HCT116 (cell line): ENCODE data around the gene DMWD. TPM values are rescaled to one million over a fixed set of nuclear protein-coding genes. Genes with fewer than 3 reads are reported as not detected.

ENCODE experiments used
- ATAC-seq: fragments of 200-7000 bp; cut with Tn5 transposase; 2 replicates; pipeline ENCODE4 v1.9.1; 2020; ENCODE audit warnings: mild to moderate bottlenecking, moderate library complexity
- BruUV-seq: library from RNA; stranded (reverse); fragments of 400-500 nt; replicated peaks from 2 replicates; lab custom pipeline; 2021; lab: Mats Ljungman, UMichigan
- CTCF ChIA-PET: fragments of 300-600 bp; sonication (Branson Sonifier 250); formaldehyde crosslinking; loops from one replicate; lab custom pipeline; 2021; ENCODE audit warnings: antibody characterized with exemption; lab: Charles Lee
- POLR2A ChIA-PET: fragments of 300-600, 350-600 bp; sonication (Branson Sonifier 250); formaldehyde crosslinking; loops from one replicate; lab custom pipeline; 2021; ENCODE audit warnings: antibody characterized with exemption; lab: Charles Lee
- RAD21 ChIA-PET, 2 experiments: fragments of 300-600 bp; sonication (Branson Sonifier 250); formaldehyde crosslinking; loops; one replicate each; lab custom pipeline; 2023; ENCODE audit warnings: low total read pairs in 2 of 2; ENCODE audit not compliant: uncharacterized antibody in 2 of 2, unreplicated experiment in 2 of 2, low non-redundant PET in 1 of 2; lab: Charles Lee
- DNase-seq: peaks from one replicate; pipeline ENCODE4 v3.0.0-alpha.2; 2010; ENCODE audit warnings: low read depth, low spot score
- H2AFZ ChIP-seq: fragments of 200-600 bp; shearing (Covaris generic), sonication (generic); 2 replicates; pipeline ENCODE4 v1.6.1; 2017; ENCODE audit warnings: low read depth, mixed run types, mixed read lengths, antibody characterized with exemption, low read length; ENCODE audit not compliant: poor library complexity, severe bottlenecking
- H3K27ac ChIP-seq: 2 replicates; pipeline ENCODE4 v1.5.1; 2012; ENCODE audit warnings: low read depth, low read length
- H3K27me3 ChIP-seq: fragments of 200-600 bp; sonication (generic); 2 replicates; pipeline ENCODE4 v1.6.1; 2016; ENCODE audit warnings: mixed run types, low read length, mixed read lengths; ENCODE audit not compliant: insufficient read depth
- H3K36me3 ChIP-seq, 2 experiments: fragments of 200-500 bp in 1 of 2; fragments of 200-600 bp in 1 of 2; sonication (Bioruptor generic) in 1 of 2; sonication (generic) in 1 of 2; 2 replicates each; pipeline versions ENCODE4 v1.5.1 to v1.6.1; 2014 to 2016; ENCODE audit warnings: low read length in 2 of 2, inconsistent platforms in 1 of 2, mixed read lengths in 1 of 2, mixed run types in 1 of 2; ENCODE audit not compliant: insufficient read depth in 2 of 2, control insufficient read depth in 1 of 2
- H3K4me1 ChIP-seq, 2 experiments: fragments of 200-600 bp in 1 of 2; sonication (generic) in 1 of 2; 2 replicates each; pipeline versions ENCODE4 v1.5.1 to v1.6.1; 2012 to 2017; ENCODE audit warnings: low read length in 2 of 2, inconsistent platforms in 1 of 2, mild to moderate bottlenecking in 1 of 2, mixed read lengths in 1 of 2, mixed run types in 1 of 2, moderate library complexity in 1 of 2; ENCODE audit not compliant: insufficient read depth in 2 of 2, control insufficient read depth in 1 of 2
- H3K4me2 ChIP-seq: fragments of 200-600 bp; sonication (generic); 2 replicates; pipeline ENCODE4 v1.6.1; 2017; ENCODE audit warnings: mixed run types, low read length, mixed read lengths
- H3K4me3 ChIP-seq, 2 experiments: fragments of 200-600 bp in 1 of 2; sonication (generic) in 1 of 2; replicated peaks in 1 of 2; 2 replicates each; pipeline ENCODE4 v1.5.1; 2011 to 2016; ENCODE audit warnings: low read length in 2 of 2, control low read depth in 1 of 2, low read depth in 1 of 2, mild to moderate bottlenecking in 1 of 2, mixed read lengths in 1 of 2, mixed run types in 1 of 2
- H3K79me2 ChIP-seq: fragments of 200-600 bp; sonication (generic); 2 replicates; pipeline ENCODE4 v1.6.1; 2017; ENCODE audit warnings: mild to moderate bottlenecking, mixed run types, low read length, moderate library complexity, mixed read lengths; ENCODE audit not compliant: insufficient read depth
- H3K9ac ChIP-seq: fragments of 200-600 bp; sonication (generic); 2 replicates; pipeline ENCODE4 v1.6.1; 2016; ENCODE audit warnings: low read length, mixed read lengths
- H3K9me2 ChIP-seq: fragments of 200-600 bp; sonication (generic), shearing (Covaris generic); 2 replicates; pipeline ENCODE4 v1.6.1; 2017; ENCODE audit warnings: mixed run types, mild to moderate bottlenecking, moderate library complexity; ENCODE audit not compliant: insufficient read depth
- H3K9me3 ChIP-seq, 2 experiments: fragments of 200-500 bp in 1 of 2; fragments of 200-600 bp in 1 of 2; sonication (Bioruptor generic) in 1 of 2; sonication (generic) in 1 of 2; 2 replicates each; pipeline ENCODE4 v1.6.1; 2014 to 2017; ENCODE audit warnings: low read length in 2 of 2, mixed read lengths in 2 of 2, inconsistent platforms in 1 of 2, low read depth in 1 of 2, mild to moderate bottlenecking in 1 of 2, mixed run types in 1 of 2, moderate library complexity in 1 of 2; ENCODE audit not compliant: control insufficient read depth in 1 of 2, insufficient read depth in 1 of 2
- H4K20me1 ChIP-seq: fragments of 200-600 bp; sonication (generic), shearing (Covaris generic); 2 replicates; pipeline ENCODE4 v1.6.1; 2017; ENCODE audit warnings: mixed run types, mild to moderate bottlenecking, moderate library complexity; ENCODE audit not compliant: insufficient read depth
- CBX3 ChIP-seq: IDR thresholded peaks from 2 replicates; pipeline ENCODE4 v1.6.1; 2012; ENCODE audit warnings: low read depth
- CEBPB ChIP-seq: IDR thresholded peaks from 2 replicates; pipeline ENCODE4 v1.6.1; 2012; ENCODE audit warnings: low read depth
- CTCF ChIP-seq, 3 experiments: fragments of 200-600 bp in 1 of 3; sonication (generic) in 1 of 3; IDR thresholded peaks in 2 of 3; conservative IDR thresholded peaks in 1 of 3; 2 replicates each; pipeline ENCODE4 v1.5.1; 2012 to 2017; ENCODE audit warnings: low read depth in 2 of 3, low read length in 2 of 3, antibody characterized with exemption in 1 of 3, borderline replicate concordance in 1 of 3, control low read depth in 1 of 3, mild to moderate bottlenecking in 1 of 3, mixed read lengths in 1 of 3, mixed run types in 1 of 3, moderate library complexity in 1 of 3; ENCODE audit not compliant: insufficient read depth in 1 of 3
- ELF1 ChIP-seq: IDR thresholded peaks from 2 replicates; pipeline ENCODE4 v1.6.1; 2012; ENCODE audit warnings: low read depth, borderline replicate concordance
- JUND ChIP-seq: IDR thresholded peaks from 2 replicates; pipeline ENCODE4 v1.6.1; 2012
- POLR2A ChIP-seq: IDR thresholded peaks from 2 replicates; pipeline ENCODE4 v1.7.0; 2011; ENCODE audit warnings: borderline replicate concordance; ENCODE audit not compliant: insufficient read depth, insufficient read length; ENCODE audit errors: extremely low read depth
- RAD21 ChIP-seq: IDR thresholded peaks from 2 replicates; pipeline ENCODE4 v1.6.1; 2012; ENCODE audit warnings: low read depth, mild to moderate bottlenecking
- SP1 ChIP-seq: IDR thresholded peaks from 2 replicates; pipeline ENCODE4 v1.6.1; 2012; ENCODE audit warnings: low read depth
- TCF7L2 ChIP-seq: IDR thresholded peaks from 2 replicates; pipeline ENCODE4 v1.7.0; 2011; ENCODE audit warnings: borderline replicate concordance, inconsistent platforms; ENCODE audit not compliant: insufficient read depth, insufficient read length; ENCODE audit errors: extremely low read depth
- YY1 ChIP-seq: IDR thresholded peaks from 2 replicates; pipeline ENCODE4 v1.6.1; 2011; ENCODE audit warnings: low read length, low read depth, moderate library complexity, mild to moderate bottlenecking; ENCODE audit not compliant: insufficient replicate concordance; ENCODE audit errors: extremely low read depth
- ZBTB33 ChIP-seq: IDR thresholded peaks from 2 replicates; pipeline ENCODE4 v1.6.1; 2011; ENCODE audit warnings: mild to moderate bottlenecking, low read length, moderate library complexity; ENCODE audit not compliant: insufficient replicate concordance; ENCODE audit errors: extremely low read depth
- ZFX ChIP-seq: fragments of 450-650 bp; IDR thresholded peaks from 2 replicates; pipeline ENCODE4 v1.6.1; 2017
- intact Hi-C: fragments of 100-400 bp; cut with micrococcal nuclease; formaldehyde crosslinking; loops from 2 replicates; pipeline ENCODE4 v1.10.0; 2022
- total RNA-seq: library from RNA; stranded (reverse); gene quantifications from one replicate; pipeline ENCODE4 v1.2.1, GENCODE V29; 2021; ENCODE audit not compliant: unreplicated experiment
- TF ChIP-seq, protein P1 (sequence below): IDR thresholded peaks from 2 replicates; pipeline ENCODE4 v1.6.1; 2012

The DMWD gene
- total RNA-seq, 1 experiment from 2014 or later, result 56.8 TPM

DNA sequence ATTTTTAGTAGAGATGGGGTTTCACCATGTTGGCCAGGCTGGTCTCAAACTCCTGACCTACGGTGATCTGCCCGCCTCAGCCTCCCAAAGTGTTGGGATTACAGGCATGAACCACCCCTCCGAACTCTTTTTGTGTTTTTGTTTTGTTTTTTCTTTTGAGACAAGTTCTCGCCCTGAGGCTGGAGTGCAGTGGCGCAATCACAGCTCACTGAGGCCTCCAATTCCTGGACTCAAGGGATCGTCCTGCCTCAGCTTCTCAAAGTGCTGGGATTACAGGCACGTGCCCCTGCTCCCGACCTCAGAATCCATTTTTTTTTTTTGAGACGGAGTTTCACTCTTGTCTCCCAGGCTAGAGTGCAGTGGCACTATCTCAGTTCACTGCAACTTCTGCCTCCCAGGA is 35.0 kb downstream of the DMWD start:
- Histone ChIP-seq H3K9ac (no peak overlapping the region), H3K36me3 (no peaks in the 10 kb centered on the region), H2AFZ (no peak overlapping the region), H3K27ac (no peak overlapping the region), H3K27me3 (no peaks in the 10 kb centered on the region), H4K20me1 (no peaks in the 10 kb centered on the region), H3K4me2 (no peak overlapping the region), H3K4me1 (peaks cover 0 to 6% of the 10 kb centered on the region in 2 experiments; a peak in 2 of 4 replicates), H3K9me3 (no peaks in the 10 kb centered on the region), H3K79me2 (no peaks in the 10 kb centered on the region), H3K4me3 (no peak overlapping the region), H3K9me2 (no peaks in the 10 kb centered on the region)
- ChIA-PET CTCF (no interaction called here), POLR2A (no interaction called here), RAD21 (no interaction called here)
- BruUV-seq, result no TSS peak
- DNase-seq, result no peak
- intact Hi-C loops, result no loop called here
- ATAC-seq, result no peak
- TF ChIP-seq CTCF (IDR thresholded peaks at IDR 0.05 in 2 of 3, conservative IDR thresholded peaks at IDR 0.05 in 1 of 3; ENCODE audit: borderline replicate concordance in 1 of 3, insufficient read depth in 1 of 3, low read depth in 2 of 3, low read length in 2 of 3) (no peak), JUND (no peak), ELF1 (no peak), RAD21 (no peak), YY1 (no peak), CBX3 (no peak), POLR2A (no peak), TCF7L2 (no peak)

GRCh38 chr19:45754323-45754722 is 38.3 kb downstream of the DMWD start:
- Histone ChIP-seq H3K4me1 (no peaks in the 10 kb centered on the region), H3K4me3 (no peak overlapping the region), H3K4me2 (no peak overlapping the region), H3K79me2 (no peaks in the 10 kb centered on the region), H2AFZ (no peak overlapping the region), H3K9ac (no peak overlapping the region), H3K27ac (no peak overlapping the region), H4K20me1 (no peaks in the 10 kb centered on the region), H3K9me2 (no peaks in the 10 kb centered on the region), H3K36me3 (no peaks in the 10 kb centered on the region), H3K9me3 (no peaks in the 10 kb centered on the region), H3K27me3 (no peaks in the 10 kb centered on the region)
- BruUV-seq, result no TSS peak
- no peak for DNase-seq
- ChIA-PET POLR2A (no interaction called here), RAD21 (no interaction called here), CTCF (interaction anchor here (2.8 kb wide), 1 partner anchor 16 kb away, joined by 15 read pairs; the partner anchor contains the start of gene SIX5)
- no peak for ATAC-seq
- intact Hi-C loops, result no loop called here
- TF ChIP-seq ZBTB33 (no peak), TCF7L2 (no peak), CTCF (IDR thresholded peaks at IDR 0.05 in 2 of 3, conservative IDR thresholded peaks at IDR 0.05 in 1 of 3; ENCODE audit: borderline replicate concordance in 1 of 3, insufficient read depth in 1 of 3, low read depth in 2 of 3, low read length in 2 of 3) (no peak), SP1 (no peak), YY1 (no peak), ZFX (no peak), CEBPB (no peak), RAD21 (no peak)
- TF ChIP-seq, protein P1, sequence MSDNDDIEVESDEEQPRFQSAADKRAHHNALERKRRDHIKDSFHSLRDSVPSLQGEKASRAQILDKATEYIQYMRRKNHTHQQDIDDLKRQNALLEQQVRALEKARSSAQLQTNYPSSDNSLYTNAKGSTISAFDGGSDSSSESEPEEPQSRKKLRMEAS, result no peak
